Activated naive CD4-positive, alpha-beta T cell (primary cell): ENCODE data around the gene COL2A1.

Source experiments
- DNase-seq, 4 experiments: peaks; one replicate each; lab custom pipeline; 2025; lab: John Stamatoyannopoulos, UW

COL2A1 gene

GRCh38 chr12:47989666-47990065 is 14.6 kb downstream of the COL2A1 start:
- DNase-seq: no peak

GRCh38 chr12:47989023-47989417 is 15.3 kb downstream of the COL2A1 start:
- DNase-seq: no peak

- no peak for DNase-seq
These were observed 15.9 kb downstream of the COL2A1 start for GRCh38 chr12:47988073-47989022.

- DNase-seq: no peak
These were observed 16.7 kb downstream of the COL2A1 start for GRCh38 chr12:47987411-47988072.

DNA sequence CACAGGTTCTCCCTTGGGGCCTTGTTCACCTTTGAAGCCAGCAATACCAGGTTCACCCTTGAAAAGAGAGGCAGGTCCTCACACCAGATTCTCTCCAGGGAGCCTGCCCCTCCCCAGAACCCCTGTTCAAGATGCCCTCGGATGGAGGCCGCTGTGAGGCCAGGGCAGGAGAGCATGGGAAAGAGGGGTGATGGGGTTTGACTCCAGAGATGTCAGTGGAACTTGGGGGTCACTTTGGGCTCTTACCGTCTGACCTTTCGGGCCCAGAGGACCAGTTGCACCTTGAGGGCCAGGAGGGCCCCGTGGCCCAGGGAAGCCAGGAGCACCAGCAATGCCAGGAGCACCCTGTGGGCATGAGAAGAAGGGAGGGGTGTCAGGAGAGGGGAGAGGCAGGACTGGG is 17.4 kb downstream of the COL2A1 start:
- no peak for DNase-seq

- no peak for DNase-seq
These were observed 18.0 kb downstream of the COL2A1 start for GRCh38 chr12:47986291-47986660.

GRCh38 chr12:47985596-47986290 is 18.5 kb downstream of the COL2A1 start:
- DNase-seq: no peak

- no peak for DNase-seq
These were observed 19.9 kb downstream of the COL2A1 start for GRCh38 chr12:47984331-47984801.

- no peak for DNase-seq
These were observed 20.6 kb downstream of the COL2A1 start for GRCh38 chr12:47983541-47984115.

- DNase-seq: no peak
These were observed 21.5 kb downstream of the COL2A1 start for GRCh38 chr12:47982770-47983169.

DNA sequence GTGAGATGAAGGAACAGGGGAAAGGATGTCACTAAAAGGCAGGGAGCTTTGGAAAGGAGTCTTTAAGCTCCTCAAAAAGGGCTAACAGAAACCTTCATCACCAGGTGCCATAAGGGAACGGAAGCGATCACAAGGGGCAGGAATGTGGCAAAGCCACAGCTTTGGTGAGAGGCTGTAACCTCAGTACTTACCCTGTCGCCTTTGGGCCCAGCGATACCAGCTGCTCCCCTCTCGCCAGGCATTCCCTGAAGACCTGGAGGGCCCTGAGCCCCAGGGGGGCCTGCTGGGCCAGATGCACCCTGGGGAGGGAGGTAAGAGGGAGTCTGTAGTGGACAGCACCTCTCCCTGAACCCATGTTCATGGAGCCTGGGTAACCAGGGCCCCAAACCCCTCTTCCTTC is 22.0 kb downstream of the COL2A1 start:
- no peak for DNase-seq

- no peak for DNase-seq
These were observed 22.6 kb downstream of the COL2A1 start for GRCh38 chr12:47981496-47982260.

DNA sequence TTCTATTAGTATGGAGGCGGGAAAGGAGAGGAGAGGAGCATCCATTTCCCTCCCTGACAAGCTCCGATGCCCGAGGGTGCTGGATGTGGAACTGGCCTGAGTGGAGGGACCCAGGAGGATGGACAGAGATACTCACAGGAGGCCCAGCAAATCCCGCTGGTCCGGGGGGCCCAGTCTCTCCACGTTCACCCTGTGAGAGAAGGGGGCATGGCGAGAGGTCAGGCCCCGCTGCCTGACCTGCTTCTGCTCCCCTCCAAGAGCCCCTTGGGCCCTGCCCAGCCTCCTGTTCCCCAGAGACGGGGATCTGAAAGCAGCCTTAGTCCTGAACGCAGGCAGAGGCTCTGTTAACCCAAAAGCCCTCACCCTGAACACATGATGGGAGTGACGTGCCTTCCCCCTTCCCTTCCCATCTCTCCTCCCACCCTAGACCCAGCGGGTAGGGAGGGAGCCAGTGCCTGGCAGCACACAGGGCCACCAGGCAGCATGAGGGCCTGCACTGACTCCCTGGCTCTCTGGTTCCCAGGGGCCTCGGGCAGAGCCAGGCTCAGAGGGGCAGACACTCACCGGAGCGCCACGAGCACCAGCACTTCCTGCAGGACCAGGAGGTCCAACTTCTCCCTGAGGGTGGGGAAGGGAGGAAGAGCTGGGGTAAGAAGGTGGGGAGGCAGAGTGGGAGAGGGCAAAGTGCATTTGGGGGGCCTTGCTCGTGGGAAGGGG is 23.3 kb downstream of the COL2A1 start:
- no peak for DNase-seq

GRCh38 chr12:47980197-47980596 is 24.1 kb downstream of the COL2A1 start:
- no peak for DNase-seq

GRCh38 chr12:47979686-47980085 is 24.6 kb downstream of the COL2A1 start:
- no peak for DNase-seq

- DNase-seq: no peak
These were observed 25.1 kb downstream of the COL2A1 start for GRCh38 chr12:47979166-47979565.

GRCh38 chr12:47978598-47978873 is 25.7 kb downstream of the COL2A1 start:
- no peak for DNase-seq

GRCh38 chr12:47977772-47978597 is 26.3 kb downstream of the COL2A1 start:
- no peak for DNase-seq

DNA sequence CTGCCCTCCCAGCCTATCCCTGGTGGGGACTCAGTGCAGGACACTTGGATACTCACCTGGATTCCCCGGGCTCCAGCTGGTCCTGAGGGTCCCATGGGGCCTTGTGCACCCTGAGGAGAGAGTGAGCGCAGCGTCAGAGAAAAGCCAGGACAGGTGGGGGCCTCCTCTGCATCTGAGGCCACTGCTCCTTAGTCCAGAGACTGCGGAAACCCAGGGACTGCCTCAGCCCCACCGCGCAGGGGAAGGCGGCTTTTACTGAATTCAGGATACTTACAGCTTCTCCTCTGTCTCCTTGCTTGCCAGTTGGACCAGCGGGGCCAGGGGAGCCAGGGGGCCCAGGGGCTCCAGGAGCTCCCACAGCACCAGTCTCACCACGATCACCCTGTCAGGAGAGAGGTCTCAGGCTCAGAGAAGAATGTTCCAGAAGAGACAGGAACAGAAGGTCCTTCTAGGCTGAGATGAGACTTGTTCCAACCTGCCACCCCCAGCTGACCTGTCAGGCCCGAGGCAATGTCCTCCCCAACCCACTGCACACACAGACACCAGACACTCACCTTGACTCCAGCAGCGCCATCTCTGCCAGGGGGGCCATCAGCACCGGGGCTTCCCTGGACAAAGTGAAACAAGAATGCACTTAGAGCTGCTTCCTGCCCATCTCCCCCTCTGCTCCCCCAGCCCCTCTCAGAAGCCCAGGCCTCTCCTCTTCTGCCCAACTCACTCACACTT is 27.1 kb downstream of the COL2A1 start:
- DNase-seq: no peak
